ENCODE measurements around the gene LRSAM1.

The LRSAM1 gene

DNA sequence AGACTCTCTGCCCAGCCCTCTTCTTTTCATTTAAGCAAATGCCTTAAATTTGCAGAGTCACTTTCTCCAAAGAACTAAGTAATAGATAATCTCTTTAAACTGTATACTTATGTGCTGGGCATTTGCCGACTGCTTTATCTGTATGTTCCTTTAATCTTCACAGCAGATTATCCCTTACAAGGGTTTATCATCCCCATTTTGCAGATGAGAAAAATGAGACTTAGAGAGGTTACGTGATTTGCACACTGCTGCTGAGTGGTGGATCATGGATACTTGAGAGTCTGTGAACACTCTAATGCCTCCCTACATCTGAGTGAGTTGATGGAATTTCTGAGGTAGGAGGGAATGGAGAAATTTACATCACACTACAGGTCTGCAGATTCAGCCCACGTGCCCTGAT, 23.0 kb upstream of the LRSAM1 start:
- no peak for DNase-seq

DNA sequence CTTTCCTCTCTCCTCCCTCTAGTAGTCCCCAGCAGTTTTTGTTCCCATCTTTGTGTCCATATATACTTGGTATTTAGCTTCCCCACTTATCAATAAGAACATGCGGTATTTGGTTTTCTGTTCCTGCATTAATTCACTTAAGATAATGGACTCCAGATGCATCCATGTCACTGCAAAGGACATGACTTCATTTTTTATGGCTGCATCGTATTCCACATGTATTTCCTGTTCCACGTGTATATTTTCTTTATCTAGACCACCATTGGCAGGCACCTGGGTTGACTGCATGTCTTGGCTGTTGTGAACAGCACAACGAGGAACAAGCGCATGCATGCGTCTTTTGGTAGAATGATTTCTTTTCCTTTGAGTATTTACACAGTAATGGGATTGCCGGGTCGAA, 20.9 kb upstream of the LRSAM1 start:
- DNase-seq: no peak

DNA sequence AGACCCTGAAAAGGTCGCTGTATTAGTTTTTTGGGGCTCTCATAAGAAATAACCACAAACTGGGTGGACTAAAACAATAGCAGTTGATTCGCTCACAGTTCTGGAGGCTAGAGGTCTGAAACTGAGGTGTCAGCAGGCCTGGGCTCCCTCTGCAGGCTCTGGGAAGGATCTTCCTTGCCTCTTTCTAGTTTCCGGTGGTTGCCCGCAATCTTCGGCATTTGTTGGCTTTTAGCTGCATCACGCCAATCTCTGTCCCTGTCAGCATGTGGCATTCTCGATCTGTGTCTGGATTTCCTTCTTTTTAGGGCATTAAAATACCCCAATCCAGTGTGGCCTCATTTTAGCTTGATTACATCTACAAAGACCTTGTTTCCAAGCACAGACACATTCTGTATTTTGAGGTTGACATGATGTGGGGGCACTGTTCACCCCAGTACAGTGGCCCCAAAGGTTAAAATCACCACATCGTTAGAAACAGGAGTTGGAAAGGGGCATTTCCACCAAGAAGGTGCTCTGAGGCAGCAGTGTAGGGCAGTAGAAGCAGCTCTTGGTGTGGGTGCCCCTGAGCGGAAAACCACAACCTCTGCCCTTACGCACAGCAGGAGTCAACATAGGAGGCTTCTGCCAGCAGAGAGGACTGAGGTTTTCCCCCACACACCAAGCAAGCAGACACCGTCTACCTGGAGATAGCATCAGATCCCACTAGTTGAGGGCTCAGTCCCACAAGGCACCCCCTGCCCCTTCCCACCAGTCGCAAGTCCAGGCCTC, 13.6 kb upstream of the LRSAM1 start:
- DNase-seq: no peak

DNA sequence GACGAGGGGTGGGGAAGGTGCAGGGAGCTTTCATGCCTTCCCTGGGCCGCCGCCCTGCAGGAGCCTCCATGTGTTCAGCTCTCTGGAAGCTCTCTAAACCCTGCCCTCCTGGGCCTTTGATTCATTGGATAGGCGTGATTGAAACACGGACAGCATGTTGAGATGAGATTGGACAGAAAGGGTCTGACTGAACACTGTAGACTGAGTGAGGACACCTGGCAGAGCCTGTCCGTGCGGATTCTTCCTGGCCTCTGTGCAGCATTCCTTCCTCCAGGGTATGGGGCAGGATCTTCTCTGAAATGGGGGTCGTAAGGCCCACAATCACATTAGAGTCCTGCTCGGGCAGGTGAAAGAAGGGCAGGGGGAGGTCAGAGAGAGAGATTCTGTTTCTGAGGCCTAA, 12.9 kb upstream of the LRSAM1 start:
- no peak for DNase-seq

DNA sequence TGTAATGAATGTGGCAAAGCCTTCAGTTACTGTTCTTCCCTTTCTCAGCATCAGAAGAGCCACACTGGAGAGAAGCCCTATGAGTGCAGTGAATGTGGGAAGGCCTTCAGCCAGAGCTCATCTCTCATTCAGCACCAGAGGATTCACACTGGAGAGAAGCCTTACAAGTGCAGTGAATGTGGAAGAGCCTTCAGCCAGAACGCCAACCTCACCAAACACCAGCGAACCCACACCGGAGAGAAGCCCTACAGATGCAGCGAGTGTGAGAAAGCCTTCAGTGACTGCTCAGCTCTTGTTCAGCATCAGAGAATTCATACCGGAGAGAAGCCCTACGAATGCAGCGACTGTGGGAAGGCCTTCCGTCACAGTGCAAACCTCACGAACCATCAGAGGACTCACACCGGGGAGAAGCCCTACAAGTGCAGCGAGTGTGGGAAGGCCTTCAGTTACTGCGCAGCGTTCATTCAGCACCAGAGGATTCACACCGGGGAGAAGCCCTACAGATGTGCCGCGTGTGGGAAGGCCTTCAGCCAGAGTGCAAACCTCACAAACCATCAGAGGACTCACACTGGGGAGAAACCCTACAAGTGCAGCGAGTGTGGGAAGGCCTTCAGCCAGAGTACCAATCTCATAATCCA, 6.9 kb upstream of the LRSAM1 start:
- no peak for DNase-seq

DNA sequence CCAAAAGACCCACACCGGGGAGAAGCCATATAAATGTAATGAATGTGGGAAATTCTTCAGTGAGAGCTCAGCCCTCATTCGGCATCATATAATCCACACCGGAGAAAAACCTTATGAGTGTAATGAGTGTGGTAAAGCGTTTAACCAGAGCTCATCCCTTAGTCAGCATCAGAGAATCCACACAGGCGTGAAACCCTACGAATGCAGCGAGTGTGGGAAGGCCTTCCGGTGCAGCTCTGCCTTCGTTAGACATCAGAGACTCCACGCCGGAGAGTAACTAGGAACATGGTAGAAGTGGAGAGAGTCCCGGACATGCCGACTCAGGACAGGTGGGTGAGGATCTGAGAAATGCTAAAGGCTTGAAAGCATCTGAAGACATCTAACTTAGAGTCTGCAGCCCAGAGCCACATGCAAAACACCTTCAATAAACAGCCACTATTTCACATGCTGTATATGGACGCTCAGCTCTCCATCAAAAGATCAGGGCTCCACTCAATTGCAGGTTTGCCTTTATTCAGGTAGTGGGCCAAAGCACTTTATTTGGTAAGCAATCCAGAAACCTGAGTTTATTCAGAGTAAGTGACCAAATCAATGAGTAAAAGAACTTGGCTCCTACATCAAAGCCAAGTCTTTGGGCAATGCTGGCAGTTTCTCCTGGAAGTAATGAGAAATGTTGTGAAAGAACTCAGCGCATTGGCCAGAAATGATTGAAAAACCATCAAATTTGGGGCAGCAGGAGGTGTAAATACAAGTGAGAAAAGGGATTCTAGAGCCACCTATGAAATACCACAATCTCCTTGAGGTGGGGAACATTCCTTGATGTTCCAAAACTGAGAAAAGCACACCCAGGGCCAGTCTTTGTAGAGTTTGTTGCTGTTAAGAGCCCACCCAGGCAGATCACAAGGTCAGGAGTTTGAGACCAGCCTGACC, 6.1 kb upstream of the LRSAM1 start:
- no peak for DNase-seq

DNA sequence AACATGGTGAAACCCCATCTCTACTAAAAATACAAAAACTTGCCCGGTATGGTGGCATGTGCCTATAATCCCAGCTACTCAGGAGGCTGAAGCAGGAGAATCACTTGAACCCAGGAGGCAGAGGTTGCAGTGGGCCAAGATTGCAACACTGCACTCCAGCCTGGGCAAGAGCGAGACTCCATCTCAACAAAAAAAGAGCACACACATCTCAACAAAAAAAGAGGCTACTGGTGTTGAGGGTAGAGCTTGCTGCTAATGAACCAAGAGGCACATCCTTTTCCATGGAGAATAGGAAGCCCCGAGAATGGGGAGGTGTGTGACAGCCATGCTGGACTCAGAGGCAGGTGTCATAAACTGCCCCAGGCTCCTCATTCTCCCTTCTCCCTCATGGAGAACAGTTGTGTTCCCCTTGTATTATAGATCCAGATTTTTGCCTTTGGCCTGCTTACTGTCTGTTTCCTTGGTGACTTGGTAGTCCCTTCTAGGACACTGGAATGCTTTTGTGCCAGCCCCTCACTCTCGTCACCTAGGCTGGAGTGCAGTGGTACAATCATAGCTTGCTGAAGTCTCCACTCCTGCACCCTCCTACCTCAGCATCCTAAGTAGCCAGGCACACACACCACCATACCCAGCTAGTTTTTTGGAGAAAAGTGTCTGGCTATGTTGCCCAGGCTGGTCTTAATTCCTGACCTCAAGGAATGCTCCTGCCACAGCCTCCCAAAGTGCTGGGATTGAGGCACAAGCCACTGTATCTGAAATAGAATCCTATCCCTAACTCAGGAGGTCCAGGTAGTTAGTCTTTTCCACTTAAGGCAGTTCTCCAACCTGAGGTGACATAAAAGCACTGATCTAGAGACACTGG, 5.2 kb upstream of the LRSAM1 start:
- peak in 1 of 2 experiments; percentile 35 for DNase-seq

DNA sequence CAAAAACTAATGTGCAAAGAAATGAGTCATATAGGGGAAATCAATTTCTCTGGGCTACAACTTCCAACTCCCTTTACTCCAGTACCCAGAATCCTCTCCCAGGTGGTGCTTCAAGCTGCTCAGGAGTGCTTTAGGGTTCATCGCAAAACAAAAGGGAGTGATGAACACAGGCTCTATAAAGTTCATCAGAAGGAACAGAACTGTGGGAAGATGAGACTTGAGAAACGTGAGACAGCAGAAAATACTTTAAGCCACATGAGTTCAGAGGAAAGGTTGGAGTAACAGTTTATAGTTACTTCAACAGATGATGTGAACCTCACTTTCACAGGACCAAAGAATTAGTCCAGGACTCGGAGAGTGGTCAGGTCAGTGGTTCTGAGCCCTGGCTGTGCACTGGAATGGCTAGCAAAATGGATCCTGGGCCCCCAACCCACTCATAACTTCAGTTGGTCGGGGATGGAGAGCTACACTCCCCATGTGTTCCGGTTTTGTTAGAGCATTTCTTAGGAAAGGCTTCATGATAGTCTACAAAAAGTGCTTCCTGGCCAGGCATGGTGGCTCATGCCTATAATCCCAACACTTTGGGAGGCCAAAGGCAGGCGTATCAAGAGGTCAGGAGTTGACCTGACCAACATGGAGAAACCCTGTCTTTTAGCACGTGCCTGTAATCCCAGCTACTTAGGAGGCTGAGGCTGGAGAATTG, 4.4 kb upstream of the LRSAM1 start:
- peak in 1 of 2 experiments; percentile 40 for DNase-seq

DNA sequence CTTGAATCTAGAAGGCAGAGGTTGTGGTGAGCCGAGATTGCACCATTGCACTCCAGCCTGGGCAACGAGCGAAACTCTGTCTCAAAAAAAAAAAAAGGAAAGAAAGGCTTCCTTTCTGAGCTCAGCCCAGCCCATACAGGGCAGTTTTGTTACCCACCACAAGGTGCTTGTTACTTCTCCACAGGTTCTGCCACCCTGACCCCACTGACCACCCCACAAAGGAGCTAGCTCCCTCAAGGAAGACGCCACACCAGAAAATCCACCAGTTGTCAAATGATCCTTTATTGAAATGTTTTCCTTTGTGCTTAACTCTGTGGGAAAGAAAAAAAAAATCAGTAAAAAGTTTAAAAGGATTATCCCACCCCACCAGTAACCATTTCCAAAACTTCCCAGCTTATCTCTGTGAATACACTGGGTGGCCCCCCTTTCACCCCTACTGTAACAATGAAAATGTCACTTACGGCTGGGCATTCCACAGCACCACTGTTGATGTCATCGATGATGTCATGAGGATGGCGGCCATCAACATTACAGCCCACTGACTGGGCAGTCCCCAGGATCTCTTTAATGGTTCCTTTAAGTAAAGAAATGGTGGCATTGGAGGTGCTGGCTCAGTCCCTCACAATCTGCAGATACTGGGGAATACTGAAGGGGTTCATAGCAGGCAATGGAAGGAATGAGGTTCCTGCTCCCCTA, 3.7 kb upstream of the LRSAM1 start:
- DNase-seq: no peak

DNA sequence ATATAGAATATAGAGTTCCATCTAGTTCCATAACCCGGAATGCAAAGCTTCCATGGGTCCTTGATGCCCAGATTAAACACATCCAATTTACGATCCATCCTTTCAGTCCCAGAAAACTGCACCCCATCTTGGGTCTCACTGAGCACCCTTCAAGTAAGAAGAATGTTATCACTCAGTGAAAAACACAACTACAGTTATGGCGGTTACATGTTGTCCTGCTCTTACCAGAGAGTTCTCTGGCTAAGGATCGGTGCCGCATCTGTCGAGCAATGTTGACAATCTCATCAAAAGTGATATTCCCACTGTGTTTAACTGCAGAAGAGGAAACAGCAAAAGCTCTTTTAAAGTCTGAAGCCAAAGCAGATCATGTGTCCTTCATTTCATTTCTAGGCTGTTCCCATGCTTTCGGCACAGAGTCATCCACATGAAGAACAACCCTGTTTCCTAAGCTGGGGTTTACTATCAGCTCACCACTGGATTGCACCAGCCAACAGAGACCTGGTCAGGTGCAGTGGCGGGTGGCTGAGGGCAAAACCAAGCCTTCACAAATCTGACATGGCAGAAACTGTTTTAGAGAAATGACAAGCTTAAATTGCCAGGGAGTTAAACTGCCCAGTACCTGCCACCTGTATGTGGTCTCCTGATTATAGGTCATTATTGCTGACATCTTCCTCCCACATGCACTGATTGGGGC, 3.1 kb upstream of the LRSAM1 start:
- DNase-seq: no peak

DNA sequence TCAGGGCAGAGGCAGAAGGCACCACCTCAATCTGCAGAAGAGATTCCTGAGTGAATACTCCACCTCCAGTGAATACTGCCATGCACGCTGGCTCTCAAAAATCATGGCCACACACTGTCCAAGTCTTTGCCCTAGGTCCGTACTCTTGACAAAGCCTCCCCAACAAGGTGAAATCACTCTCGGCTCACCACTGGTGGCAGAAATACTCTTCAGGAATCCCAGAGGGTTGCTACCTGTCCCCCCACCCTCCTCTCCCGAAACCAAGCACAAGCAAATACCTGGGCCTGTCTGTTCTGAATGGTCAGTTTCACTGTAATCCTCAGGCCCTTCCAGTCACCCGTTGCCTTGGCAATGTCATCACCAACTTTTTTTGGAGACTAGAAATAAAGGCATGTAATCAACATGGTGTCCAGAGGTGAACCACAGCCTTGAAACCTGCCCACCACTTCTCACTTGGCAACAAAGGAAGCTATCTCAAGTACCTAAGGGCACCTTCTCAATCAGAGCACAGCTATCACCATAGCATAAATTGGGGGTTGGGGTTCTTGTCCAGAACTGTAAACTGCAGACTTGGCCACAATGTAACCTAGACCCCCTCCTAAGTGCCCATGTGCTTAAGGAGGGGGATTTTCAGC, 1.9 kb upstream of the LRSAM1 start:
- DNase-seq: no peak

DNA sequence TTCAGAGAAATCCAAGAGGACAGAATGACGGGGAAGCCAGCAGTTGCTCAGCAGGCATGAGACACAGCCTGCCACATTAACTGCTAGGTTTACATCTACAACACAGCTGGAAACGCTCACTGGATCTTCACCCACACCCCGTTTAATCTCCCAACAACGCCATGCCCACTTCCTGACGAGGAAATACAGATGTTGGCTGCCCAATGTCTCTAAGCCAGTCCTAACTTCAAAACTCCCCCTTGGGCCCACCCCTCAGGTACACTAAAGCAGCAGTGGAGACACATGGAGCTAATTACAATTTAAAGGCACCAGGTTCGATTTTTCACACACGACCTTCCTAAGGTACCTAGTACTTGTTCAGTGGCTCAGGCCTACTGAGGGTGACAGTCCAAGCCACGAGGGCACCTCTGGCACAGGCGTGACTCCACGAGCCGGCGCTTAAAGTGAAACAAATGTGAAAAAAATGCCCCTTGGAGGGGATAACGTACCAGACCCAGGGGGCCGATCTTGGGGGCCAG, 1.0 kb upstream of the LRSAM1 start:
- DNase-seq: no peak

DNA sequence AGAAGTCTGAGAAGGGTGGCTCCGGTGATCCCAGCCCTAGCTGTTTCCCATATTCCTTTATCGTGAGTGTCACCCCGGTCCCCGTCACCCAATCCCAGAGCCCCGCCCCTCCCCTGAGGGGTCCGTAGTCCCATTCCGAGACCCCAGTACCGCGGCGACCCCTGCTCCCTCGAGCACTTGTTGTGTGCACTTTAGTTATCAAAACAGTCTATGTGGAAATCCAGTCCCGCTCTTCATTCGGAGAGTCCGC, 223 bp downstream of the LRSAM1 start:
- DNase-seq: no peak

DNA sequence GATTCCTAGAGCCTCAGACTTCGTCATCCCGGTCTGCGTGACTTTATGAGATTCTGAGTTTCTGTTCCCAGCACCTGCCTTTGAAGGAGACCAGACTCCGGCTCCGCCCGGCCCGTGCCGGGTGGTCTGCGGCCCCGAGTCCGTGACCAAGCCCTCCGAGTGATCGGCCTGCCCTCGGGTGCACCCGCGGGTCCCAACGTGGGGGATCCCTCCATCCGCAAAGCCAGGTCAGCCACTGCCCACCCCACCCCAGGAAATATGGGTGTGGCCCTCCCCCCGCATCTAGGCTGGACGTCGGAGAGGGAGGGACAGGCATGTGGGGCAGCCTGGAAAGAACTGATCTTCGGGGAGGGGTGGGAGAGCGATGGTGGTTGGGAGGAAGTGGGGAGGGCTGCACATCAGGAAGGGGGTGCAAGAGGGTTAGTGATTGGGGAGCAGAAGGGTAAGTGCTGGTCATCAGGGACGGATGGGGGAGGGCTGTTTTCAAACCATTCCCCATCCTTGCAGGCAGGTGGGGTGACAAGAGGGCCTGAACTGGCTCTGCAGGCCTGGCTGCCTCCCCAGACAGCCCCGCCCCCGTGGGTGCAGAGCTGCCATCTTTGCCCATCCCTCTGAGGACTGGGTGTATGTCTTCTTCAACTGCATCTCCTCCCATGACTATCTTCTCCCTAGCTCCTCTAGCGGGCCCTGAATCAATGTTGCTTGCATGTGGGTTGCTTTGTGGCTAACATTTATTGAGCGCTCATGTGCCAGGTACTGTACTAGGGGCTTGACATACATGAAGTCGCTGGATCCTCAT, 747 bp downstream of the LRSAM1 start:
- peak; percentile 67 to 70 for DNase-seq

DNA sequence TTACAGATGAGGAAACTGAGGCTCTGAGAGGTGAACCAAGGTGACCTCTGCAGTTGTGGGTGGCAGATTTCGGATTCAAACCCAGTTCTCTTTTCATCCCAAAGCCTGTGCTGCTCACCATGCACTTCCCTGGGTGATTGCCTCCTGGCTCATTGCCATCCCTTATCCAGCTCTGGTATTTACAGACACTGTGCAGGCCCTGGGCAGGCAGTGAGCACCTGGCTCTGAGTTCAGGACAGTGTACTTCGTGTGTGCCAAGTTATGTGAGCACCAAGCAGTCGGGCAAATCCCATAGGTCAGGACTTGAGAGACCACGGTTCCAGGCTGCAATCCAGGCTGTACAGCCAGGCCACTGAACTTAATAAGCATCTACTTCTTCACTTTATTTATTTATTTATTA, 1.4 kb downstream of the LRSAM1 start:
- no peak for DNase-seq

DNA sequence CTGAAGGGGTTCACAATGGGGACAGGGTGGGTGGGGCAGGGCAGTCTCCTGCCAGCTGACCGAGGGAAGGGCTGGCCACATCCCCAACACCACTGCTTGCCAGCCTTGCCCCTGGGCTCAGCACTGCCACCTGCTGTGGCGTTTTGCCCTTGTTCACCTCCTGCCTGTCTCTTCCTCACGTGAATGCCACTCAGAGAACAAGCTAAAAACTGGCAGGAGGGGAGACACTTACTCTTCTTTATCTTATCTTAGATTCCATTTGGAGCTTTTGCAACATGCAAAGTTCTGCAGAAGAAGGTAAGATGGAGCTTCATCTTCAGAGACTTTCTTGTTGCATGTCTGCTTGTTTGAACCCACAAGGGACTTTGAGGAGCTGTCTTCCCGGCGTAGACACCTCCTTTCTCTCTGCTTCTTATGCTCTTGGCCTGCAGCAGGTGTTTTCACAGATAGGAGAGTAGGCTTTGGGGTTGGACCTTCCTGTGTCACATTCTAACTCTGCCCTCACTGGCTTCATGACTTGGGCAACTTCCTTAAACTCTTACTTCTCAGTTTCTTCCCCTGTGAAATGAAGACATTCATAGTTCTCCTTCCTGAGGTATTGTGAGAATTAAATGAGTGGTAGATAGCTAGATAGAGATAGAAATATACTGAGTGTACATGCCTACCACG, 4.1 kb downstream of the LRSAM1 start:
- DNase-seq: peak in 1 of 2 experiments; percentile 22

DNA sequence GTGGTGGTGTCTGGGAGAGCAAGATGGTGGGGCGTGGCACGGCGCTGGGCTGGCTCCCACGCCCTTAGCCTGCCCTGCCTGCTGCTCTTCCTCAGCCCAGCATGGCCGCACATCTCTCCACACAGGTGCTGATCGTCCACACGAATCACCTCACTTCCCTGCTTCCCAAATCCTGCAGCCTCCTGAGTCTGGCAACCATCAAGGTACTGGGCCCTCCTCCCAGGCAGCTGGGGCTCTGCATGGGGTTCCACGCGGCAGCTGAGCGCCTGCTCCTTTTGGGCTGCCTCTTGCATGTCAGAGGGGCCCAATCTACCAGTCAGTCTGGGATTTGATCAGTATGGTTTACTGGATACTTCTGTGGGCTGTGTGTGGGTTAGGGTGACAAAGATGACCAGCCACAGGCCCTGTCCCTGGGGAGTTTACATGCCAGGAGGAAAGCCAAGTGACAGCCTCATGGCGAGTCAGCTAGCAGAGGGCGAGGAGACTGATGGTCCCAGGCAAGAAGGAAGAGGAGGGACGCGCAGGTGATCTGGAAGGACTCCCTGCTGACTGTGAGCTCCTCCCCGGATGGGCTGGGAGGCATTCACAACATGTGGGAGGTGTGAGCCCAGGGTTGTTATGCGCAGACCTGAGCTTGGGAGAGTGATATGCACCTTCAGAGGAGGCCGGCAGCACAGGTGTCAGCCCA, 6.0 kb downstream of the LRSAM1 start:
- no peak for DNase-seq

DNA sequence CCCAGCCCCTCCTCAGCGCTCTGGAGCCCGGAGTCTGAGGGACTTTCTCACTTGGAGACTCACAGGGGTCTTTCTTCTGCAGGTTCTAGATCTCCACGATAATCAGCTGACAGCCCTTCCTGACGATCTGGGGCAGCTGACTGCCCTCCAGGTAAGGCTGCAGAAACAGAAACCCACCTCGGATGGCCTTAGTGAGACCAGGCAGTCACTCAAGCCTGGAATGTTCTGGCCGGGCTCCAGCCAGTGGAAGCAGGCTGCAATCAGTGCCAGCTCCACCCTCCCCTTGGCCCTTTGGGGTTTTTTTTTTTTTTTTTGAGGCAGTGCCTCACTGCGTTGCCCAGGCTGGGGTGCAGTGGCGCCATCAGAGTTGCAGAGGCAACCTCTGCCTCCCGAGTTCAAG, 7.6 kb downstream of the LRSAM1 start:
- DNase-seq: no peak
